D721Med (cell line): Measurements from ENCODE around the gene BIN1.

ENCODE experiments used
- DNase-seq: peaks from one replicate; pipeline ENCODE4 v3.0.0; 2011; ENCODE audit warnings: low spot score; ENCODE audit not compliant: insufficient read length
- FAIRE-seq: peaks from 2 replicates; lab custom pipeline; 2011; peaks lifted over from hg19 to GRCh38; lab: Jason Lieb, UNC
- CTCF ChIP-seq: IDR thresholded peaks from 2 replicates; pipeline ENCODE4 v1.5.1; 2012; ENCODE audit warnings: mild to moderate bottlenecking, control low read depth; ENCODE audit not compliant: insufficient read depth; ENCODE audit errors: missing control alignments

BIN1 gene

GRCh38 chr2:127140538-127140937 is 33.6 kb upstream of the BIN1 start:
- no peak for FAIRE-seq
- DNase-seq = no peak
- no peak for TF ChIP-seq CTCF

- no peak for TF ChIP-seq CTCF
- DNase-seq (no peak), FAIRE-seq (no peak)
Measured at GRCh38 chr2:127139766-127140165, 32.8 kb upstream of the BIN1 start.

GRCh38 chr2:127138281-127138680 is 31.3 kb upstream of the BIN1 start:
- no peak for FAIRE-seq
- no peak for TF ChIP-seq CTCF
- no peak for DNase-seq

GRCh38 chr2:127137741-127138140 is 30.8 kb upstream of the BIN1 start:
- no peak for DNase-seq
- no peak for TF ChIP-seq CTCF
- no peak for FAIRE-seq

- DNase-seq (no peak), FAIRE-seq (no peak)
- no peak for TF ChIP-seq CTCF
Measured at GRCh38 chr2:127137225-127137624, 30.3 kb upstream of the BIN1 start.

GRCh38 chr2:127134833-127135830 is 28.2 kb upstream of the BIN1 start:
- no peak for DNase-seq
- no peak for TF ChIP-seq CTCF
- FAIRE-seq = no peak

- TF ChIP-seq CTCF = no peak
- FAIRE-seq (no peak), DNase-seq (no peak)
Measured at GRCh38 chr2:127134235-127134634, 27.3 kb upstream of the BIN1 start.
